ENCODE measurements around the gene ATP6V1F.

DNA sequence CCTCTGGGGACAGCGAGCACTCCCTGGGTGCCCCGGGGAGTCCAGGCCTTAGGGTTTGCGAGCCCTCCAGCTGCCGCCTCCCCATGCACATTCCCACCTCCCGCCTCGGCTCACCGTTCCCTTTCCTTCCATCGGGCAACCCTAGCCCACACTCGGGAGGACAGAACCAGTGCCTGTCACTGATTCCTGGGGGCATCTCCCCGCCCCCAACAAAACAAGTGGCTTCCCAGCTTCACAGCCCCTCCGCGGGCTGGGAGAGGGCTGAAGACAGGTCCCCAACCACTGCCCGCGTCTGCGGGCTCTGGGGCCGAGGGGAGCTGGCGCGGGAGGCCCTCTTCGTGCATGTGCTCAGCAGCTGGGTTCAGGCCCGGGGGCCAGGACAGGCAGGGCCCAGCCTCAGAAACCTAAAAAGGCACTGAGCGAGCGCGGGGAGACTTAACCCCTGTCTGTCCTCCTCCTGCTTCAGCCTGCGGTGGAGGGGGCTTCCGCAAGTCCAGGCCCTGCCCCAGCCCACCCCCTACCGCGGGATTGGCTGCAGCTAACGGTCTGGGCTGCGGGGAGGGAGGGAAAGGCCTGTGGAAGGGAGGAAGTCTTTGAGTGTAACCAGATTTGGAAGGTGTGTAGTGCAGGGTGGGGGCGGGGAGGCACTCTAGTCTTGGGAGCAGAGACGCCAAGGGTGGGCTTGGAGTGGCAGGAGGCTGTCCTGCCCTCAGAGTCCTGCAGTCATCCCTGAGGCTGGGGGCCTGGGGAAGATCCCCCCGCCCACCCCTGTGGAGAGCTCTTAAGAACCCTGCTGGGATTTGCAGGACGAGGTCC, 31.3 kb upstream of the ATP6V1F start:
- TF ChIP-seq EZH2 (IDR thresholded peaks at IDR 0.05; ENCODE audit: low read length, missing control alignments), result no peak
- TF ChIP-seq, protein P1, sequence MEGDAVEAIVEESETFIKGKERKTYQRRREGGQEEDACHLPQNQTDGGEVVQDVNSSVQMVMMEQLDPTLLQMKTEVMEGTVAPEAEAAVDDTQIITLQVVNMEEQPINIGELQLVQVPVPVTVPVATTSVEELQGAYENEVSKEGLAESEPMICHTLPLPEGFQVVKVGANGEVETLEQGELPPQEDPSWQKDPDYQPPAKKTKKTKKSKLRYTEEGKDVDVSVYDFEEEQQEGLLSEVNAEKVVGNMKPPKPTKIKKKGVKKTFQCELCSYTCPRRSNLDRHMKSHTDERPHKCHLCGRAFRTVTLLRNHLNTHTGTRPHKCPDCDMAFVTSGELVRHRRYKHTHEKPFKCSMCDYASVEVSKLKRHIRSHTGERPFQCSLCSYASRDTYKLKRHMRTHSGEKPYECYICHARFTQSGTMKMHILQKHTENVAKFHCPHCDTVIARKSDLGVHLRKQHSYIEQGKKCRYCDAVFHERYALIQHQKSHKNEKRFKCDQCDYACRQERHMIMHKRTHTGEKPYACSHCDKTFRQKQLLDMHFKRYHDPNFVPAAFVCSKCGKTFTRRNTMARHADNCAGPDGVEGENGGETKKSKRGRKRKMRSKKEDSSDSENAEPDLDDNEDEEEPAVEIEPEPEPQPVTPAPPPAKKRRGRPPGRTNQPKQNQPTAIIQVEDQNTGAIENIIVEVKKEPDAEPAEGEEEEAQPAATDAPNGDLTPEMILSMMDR (conservative IDR thresholded peaks at IDR 0.05 in 1 of 2, IDR thresholded peaks at IDR 0.05 in 1 of 2; ENCODE audit: low read depth in 1 of 2, low read length in 2 of 2), result no peak
